ENCODE results near the gene TP53I13.

Gene TP53I13

GRCh38 chr17:29593591-29594518 lies 25.4 kb downstream of the TP53I13 start:
- DNase-seq (ENCODE audit: low read depth in 3 of 3), result no peak

- DNase-seq (ENCODE audit: low read depth in 3 of 3), result no peak
These were observed 26.1 kb downstream of the TP53I13 start for GRCh38 chr17:29594519-29595090.

DNA sequence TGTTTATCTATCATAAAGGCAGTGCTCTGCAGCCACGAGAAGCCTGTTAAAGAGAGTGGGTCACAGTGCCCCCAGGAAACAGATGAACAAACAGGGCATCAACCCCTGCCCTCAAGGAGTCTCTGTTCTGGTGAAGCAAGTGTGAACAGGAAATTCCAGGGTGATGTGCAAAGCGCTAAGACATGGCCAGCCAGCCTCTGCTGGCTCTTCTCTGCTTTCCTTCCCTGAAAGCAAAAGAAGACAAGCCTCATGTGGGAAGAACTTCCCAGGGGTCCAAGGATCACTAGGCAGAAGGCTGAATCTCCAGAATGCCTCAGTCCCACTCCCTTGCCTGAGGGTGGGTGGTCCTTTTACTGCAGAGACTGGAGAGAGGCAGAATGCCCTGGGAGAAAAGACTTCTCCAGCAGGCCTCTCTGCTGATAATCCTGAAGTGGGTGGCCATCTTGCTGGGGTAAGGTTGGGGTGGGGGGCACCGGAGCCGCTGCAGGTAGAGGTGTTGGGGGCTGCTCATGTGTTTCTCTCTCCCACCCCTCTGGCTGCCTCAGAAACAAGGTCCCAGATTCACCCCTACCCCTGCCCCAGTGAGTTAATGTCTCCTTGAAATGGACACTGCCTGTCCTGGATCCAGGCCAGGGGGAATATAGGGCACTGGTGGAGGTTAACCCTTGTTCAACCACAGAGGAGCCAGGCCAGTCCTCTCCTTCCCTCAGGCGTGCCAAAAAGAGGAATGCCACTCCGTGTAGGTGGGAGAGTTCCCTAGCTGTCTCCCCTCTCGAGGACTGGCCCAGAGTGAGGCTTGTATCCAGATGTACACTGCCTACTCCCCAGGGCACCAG lies 26.8 kb downstream of the TP53I13 start:
- no peak for DNase-seq (ENCODE audit: low read depth in 3 of 3)

- no peak for DNase-seq (ENCODE audit: low read depth in 3 of 3)
These were observed 27.7 kb downstream of the TP53I13 start for GRCh38 chr17:29595943-29596774.

- DNase-seq (ENCODE audit: low read depth in 3 of 3), result no peak
These were observed 28.3 kb downstream of the TP53I13 start for GRCh38 chr17:29596811-29597210.

DNA sequence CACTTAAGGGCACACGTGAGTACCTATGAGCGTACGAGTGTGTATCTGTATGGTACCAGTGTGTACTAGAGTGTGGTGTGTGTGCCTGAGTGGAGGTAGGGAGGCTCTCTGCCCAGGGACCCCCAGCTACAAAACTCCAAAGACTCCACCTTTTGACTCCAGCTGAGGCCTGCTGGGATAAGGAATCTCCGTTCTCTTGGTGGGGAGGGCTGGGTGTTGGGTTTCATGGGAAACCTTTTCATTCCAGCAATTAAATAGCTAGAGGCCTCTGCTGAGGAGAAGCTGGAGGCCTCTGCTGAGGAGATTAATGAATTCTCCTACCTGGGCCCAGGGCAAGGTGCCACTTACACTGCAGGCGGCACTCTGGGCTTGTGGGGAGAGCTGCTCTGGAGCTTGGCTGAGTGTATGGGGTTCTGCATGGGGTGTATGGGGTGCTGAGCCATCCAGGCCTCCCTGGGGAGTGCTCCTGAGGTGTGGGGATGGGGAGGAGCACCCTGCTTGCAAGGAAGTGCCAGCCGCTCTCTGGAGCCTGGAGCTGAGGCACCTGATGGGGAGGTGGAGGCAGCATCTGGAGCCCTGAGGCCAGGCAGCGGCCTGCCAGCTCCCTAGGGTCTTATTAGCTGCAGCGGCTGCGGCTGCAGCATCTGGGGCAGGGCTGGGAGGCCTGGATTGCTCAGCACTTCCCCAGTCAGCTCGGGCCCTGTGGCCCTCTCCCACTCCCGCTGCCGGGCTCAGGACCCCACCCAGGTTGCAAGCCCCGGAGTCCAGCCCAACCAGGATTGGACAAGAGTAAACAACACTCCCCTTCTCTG lies 29.1 kb downstream of the TP53I13 start:
- no peak for DNase-seq (ENCODE audit: low read depth in 3 of 3)

GRCh38 chr17:29603109-29603674 lies 34.7 kb downstream of the TP53I13 start:
- DNase-seq (ENCODE audit: low read depth in 3 of 3), result no peak

DNA sequence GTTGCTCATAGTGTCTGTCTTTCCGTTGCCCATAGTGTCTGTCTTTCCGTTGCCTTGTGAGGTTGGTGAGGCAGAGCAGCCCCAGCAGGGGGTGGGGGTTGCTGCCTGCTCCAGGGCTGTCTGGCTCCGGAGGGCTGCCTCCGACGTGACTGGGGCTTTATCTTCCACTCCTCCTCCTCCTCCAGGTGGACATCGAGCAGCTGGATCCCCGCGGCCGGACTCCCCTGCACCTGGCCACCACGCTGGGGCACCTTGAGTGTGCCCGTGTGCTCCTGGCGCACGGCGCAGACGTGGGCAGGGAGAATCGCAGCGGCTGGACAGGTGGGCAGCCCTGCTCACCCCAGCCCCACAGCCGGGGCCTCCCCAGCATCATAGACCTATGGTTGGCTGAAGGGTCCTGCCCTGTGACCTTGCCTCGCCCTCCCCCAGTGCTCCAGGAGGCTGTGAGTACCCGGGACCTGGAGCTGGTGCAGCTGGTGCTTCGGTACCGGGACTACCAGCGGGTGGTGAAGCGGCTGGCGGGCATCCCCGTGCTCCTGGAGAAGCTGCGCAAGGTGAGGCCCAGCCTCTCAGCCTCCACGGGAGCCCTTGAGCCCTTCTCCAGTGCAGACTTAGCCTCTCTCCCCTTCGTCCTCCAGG lies 39.2 kb downstream of the TP53I13 start:
- DNase-seq (ENCODE audit: low read depth in 3 of 3), result no peak

DNA sequence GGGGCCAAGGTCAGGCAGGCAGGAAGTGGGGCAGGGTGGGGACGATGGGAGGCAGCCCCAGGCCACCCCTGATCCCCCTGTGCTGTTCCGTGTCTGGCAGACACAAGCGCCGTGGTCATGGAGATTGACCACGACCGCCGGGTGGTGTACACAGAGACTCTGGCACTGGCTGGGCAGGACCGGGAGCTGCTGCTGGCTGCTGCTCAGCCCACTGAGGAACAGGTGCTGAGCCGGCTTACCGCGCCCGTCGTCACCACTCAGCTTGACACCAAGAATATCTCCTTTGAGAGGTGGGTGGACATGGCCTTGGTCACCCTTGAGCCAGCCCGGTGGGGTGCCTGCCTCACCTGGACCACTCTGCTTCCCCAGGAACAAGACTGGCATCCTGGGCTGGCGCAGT lies 40.5 kb downstream of the TP53I13 start:
- DNase-seq (ENCODE audit: low read depth in 3 of 3), result no peak

GRCh38 chr17:29610395-29610794 lies 41.9 kb downstream of the TP53I13 start:
- DNase-seq (ENCODE audit: low read depth in 3 of 3), result no peak

DNA sequence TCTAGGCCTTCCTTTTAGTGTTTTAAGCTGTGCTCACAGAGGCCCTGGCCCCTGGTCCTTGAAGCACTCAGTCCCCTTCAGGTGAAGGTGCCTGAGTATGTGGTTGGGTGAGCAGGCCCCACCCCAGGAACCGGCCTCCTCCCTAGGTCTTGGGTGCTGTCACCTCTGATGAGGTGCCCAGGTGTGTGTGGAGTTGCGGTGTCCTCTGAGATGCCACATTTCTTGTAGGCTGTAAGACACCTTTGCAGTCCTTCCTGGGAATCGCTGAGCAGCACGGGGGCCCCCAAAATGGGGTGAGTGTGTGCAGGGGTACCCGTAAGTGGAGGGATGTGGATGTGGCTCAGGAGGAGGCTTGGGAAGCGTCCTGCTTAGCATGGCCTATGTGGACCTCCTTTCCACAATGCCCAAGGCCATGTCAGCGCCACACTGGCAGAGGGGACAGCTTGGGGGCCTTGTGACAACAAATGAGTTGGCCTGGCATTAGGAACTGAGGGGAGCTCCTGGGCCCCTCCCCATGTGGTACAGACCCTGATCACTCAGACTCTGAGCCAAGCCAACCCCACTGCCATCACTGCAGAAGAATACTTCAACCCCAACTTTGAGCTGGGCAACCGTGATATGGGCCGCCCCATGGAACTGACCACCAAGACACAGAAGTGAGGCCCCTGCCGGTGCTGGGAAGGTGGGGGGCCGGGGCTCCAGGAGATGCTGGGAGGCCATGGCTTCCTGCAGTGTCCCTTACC lies 43.0 kb downstream of the TP53I13 start:
- DNase-seq (ENCODE audit: low read depth in 3 of 3), result no peak

- DNase-seq (ENCODE audit: low read depth in 3 of 3), result no peak
These were observed 43.5 kb downstream of the TP53I13 start for GRCh38 chr17:29612094-29612403.

- DNase-seq (ENCODE audit: low read depth in 3 of 3), result no peak
These were observed 44.1 kb downstream of the TP53I13 start for GRCh38 chr17:29612404-29613280.

DNA sequence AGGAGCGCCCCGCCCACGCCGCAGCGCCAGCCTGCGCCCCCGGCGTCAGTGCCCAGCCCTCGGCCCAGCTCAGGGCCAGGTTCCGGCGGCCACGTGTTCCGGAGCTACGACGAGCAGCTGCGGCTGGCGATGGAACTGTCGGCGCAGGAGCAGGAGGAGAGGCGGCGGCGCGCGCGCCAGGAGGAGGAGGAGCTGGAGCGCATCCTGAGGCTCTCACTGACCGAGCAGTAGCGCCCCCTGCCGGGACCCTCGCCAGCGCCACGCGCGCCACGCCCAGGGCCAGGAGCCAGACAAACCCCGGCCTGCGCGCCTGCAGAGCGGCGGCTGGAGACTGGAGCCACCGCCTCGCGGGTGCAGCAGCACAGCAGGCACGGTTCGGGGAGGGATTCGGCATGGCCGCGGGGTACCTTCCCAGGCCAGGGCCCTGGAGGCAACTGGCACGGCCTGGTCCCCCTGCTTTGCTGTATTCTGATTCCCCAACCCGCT lies 44.9 kb downstream of the TP53I13 start:
- peak; percentile 94 to 97 (median 96) for DNase-seq (ENCODE audit: low read depth in 3 of 3)

DNA sequence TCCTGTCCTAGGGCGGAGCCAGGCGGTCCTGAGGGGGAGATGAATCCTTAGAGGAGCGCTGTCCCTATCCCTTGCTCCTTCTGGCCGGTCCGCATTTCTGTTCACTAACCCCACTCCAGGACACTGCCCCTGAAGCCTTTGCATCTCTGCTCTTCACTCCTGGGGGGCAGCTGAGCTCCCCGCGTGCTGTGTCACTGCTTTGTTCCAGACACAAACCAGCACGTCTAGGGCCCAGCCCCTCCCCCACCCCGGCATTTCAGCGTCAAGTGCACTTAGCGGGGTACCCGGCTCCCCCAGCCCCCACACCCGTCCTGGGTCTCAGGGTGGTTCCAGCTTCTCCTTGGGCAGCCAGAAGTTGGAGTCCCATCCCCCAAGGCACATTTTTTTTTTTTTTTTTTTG lies 45.4 kb downstream of the TP53I13 start:
- DNase-seq (ENCODE audit: low read depth in 3 of 3), result no peak

DNA sequence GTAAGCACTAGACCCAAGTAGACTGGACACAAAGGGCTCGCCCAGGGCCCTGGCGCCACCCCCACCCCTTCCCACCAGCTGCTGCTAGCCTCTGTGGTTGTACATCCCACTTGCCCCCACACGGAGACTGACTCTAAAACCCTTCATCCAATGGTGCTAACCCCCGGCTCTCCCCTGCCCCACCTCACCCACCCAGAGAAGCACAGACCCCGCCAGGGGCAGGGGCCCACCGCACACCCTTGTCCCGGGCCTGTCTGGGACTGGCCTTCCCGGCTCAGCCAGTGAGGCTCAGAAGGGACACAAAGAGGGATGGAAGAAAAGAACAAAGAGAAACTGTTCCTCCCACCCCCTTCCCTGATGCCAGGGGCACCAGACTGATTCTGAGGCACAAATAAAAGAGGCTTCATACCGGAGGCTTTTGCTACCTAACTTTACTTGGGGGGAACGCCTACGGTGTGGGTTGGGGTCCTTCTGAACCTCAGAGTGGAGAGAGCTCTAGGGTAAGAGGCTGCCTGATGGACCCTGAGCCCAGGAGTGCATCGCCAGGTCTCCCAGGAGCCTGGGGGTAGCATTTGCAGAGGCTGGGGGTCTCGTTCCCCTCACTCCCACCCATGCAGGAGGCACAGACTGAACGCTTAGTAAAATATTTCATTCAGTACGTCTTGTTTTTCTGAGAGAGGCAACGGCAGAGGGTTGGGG lies 46.0 kb downstream of the TP53I13 start:
- no peak for DNase-seq (ENCODE audit: low read depth in 3 of 3)

GRCh38 chr17:29615048-29615385 lies 46.5 kb downstream of the TP53I13 start:
- no peak for DNase-seq (ENCODE audit: low read depth in 3 of 3)
